Measurements from ENCODE around the gene FXYD2.

The FXYD2 gene

DNA sequence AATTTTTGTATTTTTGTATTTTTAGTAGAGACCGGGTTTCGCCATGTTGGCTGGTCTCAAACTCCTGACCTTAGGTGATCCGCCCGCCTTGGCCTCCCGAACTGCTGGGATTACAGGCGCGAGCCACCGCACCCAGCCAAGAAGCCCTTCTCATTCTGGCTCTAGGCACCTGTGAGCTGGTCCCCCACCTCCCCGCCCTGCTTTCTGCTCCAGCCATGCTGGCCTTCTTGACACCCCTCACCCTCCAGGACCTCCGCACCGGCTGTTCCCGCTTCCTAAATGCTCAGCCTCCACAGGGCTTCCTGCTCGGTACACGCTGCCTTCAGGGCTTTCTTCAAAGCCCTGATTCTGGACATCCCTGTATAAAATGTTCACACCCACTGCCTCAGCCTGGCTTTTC is 5.5 kb upstream of the FXYD2 start:
- TF ChIP-seq, protein P1, sequence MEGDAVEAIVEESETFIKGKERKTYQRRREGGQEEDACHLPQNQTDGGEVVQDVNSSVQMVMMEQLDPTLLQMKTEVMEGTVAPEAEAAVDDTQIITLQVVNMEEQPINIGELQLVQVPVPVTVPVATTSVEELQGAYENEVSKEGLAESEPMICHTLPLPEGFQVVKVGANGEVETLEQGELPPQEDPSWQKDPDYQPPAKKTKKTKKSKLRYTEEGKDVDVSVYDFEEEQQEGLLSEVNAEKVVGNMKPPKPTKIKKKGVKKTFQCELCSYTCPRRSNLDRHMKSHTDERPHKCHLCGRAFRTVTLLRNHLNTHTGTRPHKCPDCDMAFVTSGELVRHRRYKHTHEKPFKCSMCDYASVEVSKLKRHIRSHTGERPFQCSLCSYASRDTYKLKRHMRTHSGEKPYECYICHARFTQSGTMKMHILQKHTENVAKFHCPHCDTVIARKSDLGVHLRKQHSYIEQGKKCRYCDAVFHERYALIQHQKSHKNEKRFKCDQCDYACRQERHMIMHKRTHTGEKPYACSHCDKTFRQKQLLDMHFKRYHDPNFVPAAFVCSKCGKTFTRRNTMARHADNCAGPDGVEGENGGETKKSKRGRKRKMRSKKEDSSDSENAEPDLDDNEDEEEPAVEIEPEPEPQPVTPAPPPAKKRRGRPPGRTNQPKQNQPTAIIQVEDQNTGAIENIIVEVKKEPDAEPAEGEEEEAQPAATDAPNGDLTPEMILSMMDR (conservative IDR thresholded peaks at IDR 0.05; ENCODE audit: low read depth, low read length) = no peak
- no peak for DNase-seq (ENCODE audit: low read depth)
- no peak overlapping the region for H3K4me3 ChIP-seq (ENCODE audit: low read depth, low read length)

DNA sequence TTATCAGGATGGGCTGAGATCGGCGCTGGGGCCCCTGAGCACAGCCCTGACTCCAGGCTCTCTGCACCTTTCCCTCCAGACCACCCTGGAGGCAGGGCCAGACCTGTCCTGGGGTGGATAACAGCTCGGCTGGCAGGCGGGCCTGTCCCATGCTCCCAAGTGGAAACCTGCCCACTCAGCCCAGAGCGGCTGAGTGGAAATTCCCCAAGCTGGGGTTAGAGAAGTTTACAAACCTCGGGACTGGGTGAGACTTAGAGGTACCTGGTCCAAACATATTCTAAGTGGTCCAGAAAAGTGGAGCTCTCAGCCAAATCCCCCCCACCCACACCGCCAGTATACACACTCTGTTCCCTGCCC is 4.8 kb upstream of the FXYD2 start:
- H3K4me3 ChIP-seq (ENCODE audit: low read depth, low read length) = no peak overlapping the region
- TF ChIP-seq, protein P1 (conservative IDR thresholded peaks at IDR 0.05; ENCODE audit: low read depth, low read length) = no peak
- DNase-seq (ENCODE audit: low read depth) = no peak

DNA sequence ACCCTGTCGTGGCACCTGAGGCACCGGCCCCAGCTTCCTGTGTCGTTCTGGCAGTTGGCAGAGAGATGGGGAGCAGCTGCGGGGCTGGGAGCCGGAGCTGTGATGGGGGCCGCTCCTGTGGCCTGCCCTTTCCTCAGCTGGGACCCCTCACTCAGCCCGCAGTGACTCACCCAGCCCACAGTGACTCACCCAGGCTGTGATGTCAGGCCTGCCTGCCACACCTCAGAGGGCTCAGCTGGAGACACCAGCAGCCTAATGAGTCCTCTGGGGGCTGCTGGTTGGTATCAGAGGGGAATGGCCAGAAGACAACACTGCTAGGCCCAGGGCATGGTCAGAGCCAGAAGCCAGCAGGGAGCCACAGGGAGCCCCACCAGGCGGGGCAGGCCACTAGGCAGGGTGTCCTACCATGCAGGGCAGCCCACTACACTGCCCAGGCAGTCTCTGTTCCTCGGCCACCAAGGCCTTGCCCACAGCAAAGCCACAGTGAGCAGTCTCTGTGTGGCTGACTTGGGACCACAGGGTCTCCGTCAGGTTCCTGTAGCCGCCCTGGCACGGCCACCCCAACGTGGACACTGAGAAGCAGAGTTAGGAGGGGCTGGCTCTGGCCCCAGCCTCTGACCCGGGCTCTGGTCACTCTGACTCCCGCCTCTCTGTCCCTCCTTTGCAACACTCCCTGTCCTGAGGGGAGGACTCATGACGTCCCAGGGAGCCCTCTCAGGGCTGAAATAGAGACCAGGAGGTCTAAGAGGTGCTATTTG is 4.2 kb upstream of the FXYD2 start:
- no peak overlapping the region for H3K4me3 ChIP-seq (ENCODE audit: low read depth, low read length)
- TF ChIP-seq, protein P1 (conservative IDR thresholded peaks at IDR 0.05; ENCODE audit: low read depth, low read length) = no peak
- peak; percentile 66 for DNase-seq (ENCODE audit: low read depth)

GRCh38 chr11:117827521-117828511 is 3.3 kb upstream of the FXYD2 start:
- DNase-seq (ENCODE audit: low read depth) = no peak
- no peak overlapping the region for H3K4me3 ChIP-seq (ENCODE audit: low read depth, low read length)
- TF ChIP-seq, protein P1 (conservative IDR thresholded peaks at IDR 0.05; ENCODE audit: low read depth, low read length) = no peak

DNA sequence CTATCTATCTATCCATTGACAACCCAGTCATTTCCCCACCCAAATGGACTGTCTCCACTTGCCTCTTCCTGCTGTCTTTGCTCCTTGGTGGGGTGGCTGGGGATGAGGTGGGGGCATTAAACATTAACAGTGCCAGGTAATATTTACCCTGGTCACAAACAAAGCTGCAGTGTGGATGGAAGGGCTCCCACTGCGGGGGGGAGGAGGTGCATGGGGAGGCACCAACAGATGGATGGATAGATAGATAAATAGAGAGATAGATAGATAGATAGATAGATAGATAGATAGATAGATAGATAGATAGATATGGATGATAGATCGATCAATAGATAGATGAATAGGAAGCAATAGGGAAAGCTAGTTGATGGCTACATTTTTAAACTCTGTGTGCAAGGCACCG is 2.3 kb upstream of the FXYD2 start:
- H3K4me3 ChIP-seq (ENCODE audit: low read depth, low read length) = no peak overlapping the region
- TF ChIP-seq, protein P1 (conservative IDR thresholded peaks at IDR 0.05; ENCODE audit: low read depth, low read length) = no peak
- no peak for DNase-seq (ENCODE audit: low read depth)

DNA sequence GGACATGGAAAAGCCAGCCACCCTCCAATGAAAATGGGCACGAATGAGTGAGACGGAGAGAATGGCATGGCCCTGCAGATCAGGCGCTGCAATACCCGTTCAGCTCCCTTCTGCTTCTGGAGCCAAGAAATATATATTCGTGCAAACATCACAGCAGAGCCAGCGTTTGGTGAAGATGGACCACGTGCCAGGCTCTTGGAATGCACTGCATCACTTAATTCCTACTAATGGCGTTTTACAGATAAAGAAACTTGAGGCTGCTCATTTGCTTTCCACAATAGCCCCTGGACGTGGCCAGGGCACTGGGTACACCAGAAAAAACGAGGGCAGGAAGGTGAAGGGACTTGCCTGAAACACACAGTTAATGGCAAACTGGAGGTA is 1.6 kb upstream of the FXYD2 start:
- TF ChIP-seq, protein P1 (conservative IDR thresholded peaks at IDR 0.05; ENCODE audit: low read depth, low read length) = no peak
- no peak overlapping the region for H3K4me3 ChIP-seq (ENCODE audit: low read depth, low read length)
- DNase-seq (ENCODE audit: low read depth) = no peak

All from choroid plexus epithelial cell (primary cell).